Calu3 (cell line): Measurements from ENCODE around the gene DNMT3B. TPM values are rescaled to one million over a fixed set of nuclear protein-coding genes. Genes with fewer than 3 reads are reported as not detected.

Experiments used
- BruUV-seq: library from RNA; stranded (reverse); fragments of 400-500 nt; replicated peaks from 2 replicates; lab custom pipeline; 2021; lab: Mats Ljungman, UMichigan
- CTCF ChIA-PET: fragments of 300-600 bp; sonication (Branson Sonifier 250); formaldehyde crosslinking; loops from one replicate; lab custom pipeline; 2022; ENCODE audit warnings: antibody characterized with exemption; lab: Charles Lee
- DNase-seq: peaks from one replicate; pipeline ENCODE4 v3.0.0; 2022
- H3K27ac Mint-ChIP-seq: one replicate; pipeline ENCODE4 v1.8.0; 2022; ENCODE audit warnings: mixed read lengths; ENCODE audit not compliant: unreplicated experiment
- H3K27me3 Mint-ChIP-seq: one replicate; pipeline ENCODE4 v1.8.0; 2022; ENCODE audit warnings: mixed read lengths; ENCODE audit not compliant: unreplicated experiment
- H3K36me3 Mint-ChIP-seq: one replicate; pipeline ENCODE4 v1.8.0; 2022; ENCODE audit warnings: mild to moderate bottlenecking, moderate library complexity, mixed read lengths; ENCODE audit not compliant: insufficient read depth, unreplicated experiment
- H3K4me1 Mint-ChIP-seq: one replicate; pipeline ENCODE4 v1.8.0; 2022; ENCODE audit warnings: mild to moderate bottlenecking, low read depth, mixed read lengths; ENCODE audit not compliant: unreplicated experiment
- H3K4me3 Mint-ChIP-seq: one replicate; pipeline ENCODE4 v1.8.0; 2022; ENCODE audit warnings: mild to moderate bottlenecking, low read depth, moderate library complexity, mixed read lengths; ENCODE audit not compliant: unreplicated experiment
- H3K9me3 Mint-ChIP-seq: one replicate; pipeline ENCODE4 v1.8.0; 2022; ENCODE audit warnings: low read depth, mixed read lengths; ENCODE audit not compliant: unreplicated experiment
- CTCF ChIP-seq: fragments of 200-600 bp; IDR thresholded peaks from one replicate; pipeline ENCODE4 v1.8.0; 2022; ENCODE audit warnings: antibody characterized with exemption; ENCODE audit not compliant: unreplicated experiment
- intact Hi-C: fragments of 100-400 bp; cut with micrococcal nuclease; formaldehyde crosslinking; loops from one replicate; pipeline ENCODE4 v1.10.0; 2022; ENCODE audit not compliant: unreplicated experiment
- total RNA-seq: library from RNA; stranded (reverse); gene quantifications from 2 replicates; pipeline ENCODE4 v1.2.3, GENCODE V29; 2022

DNMT3B gene
- total RNA-seq, 1 experiment from 2014 or later: 10.8 TPM

- BruUV-seq: no TSS peak
- intact Hi-C loops: no loop called here
- no peaks in the 10 kb centered on the region for H3K27me3 Mint-ChIP-seq
- peaks cover 79% of the 10 kb centered on the region for H3K36me3 Mint-ChIP-seq
- no peaks in the 10 kb centered on the region for H3K9me3 Mint-ChIP-seq
- no peak overlapping the region for H3K4me3 Mint-ChIP-seq
- no peaks in the 10 kb centered on the region for H3K4me1 Mint-ChIP-seq
- H3K27ac Mint-ChIP-seq: peak overlapping the region; percentile 28
- DNase-seq: no peak
- no peak for TF ChIP-seq CTCF
- CTCF ChIA-PET: no interaction called here
Observed at GRCh38 chr20:32846852-32847251, 84.7 kb downstream of the DNMT3B start.

GRCh38 chr20:32847964-32848363 lies 85.8 kb downstream of the DNMT3B start:
- H3K4me1 Mint-ChIP-seq: no peaks in the 10 kb centered on the region
- CTCF ChIA-PET: interaction anchor here (0.9 kb wide), 1 partner anchor 58 kb away, joined by 3 read pairs; no protein-coding TSS in a partner anchor
- intact Hi-C loops: no loop called here
- no TSS peak for BruUV-seq
- no peak overlapping the region for H3K27ac Mint-ChIP-seq
- DNase-seq: no peak
- H3K4me3 Mint-ChIP-seq: no peak overlapping the region
- TF ChIP-seq CTCF: no peak
- no peaks in the 10 kb centered on the region for H3K27me3 Mint-ChIP-seq
- no peaks in the 10 kb centered on the region for H3K9me3 Mint-ChIP-seq
- H3K36me3 Mint-ChIP-seq: peaks cover 77% of the 10 kb centered on the region

GRCh38 chr20:32848846-32849245 lies 86.7 kb downstream of the DNMT3B start:
- intact Hi-C loops: no loop called here
- CTCF ChIA-PET: interaction anchor here (1.5 kb wide), 1 partner anchor 18 kb away, joined by 4 read pairs; no protein-coding TSS in a partner anchor
- BruUV-seq: no TSS peak
- peaks cover 84% of the 10 kb centered on the region for H3K36me3 Mint-ChIP-seq
- H3K4me1 Mint-ChIP-seq: no peaks in the 10 kb centered on the region
- no peak for DNase-seq
- H3K4me3 Mint-ChIP-seq: no peak overlapping the region
- no peak overlapping the region for H3K27ac Mint-ChIP-seq
- no peak for TF ChIP-seq CTCF
- H3K27me3 Mint-ChIP-seq: no peaks in the 10 kb centered on the region
- H3K9me3 Mint-ChIP-seq: no peaks in the 10 kb centered on the region

- Mint-ChIP-seq H3K36me3 (peaks cover 81% of the 10 kb centered on the region), H3K4me1 (no peaks in the 10 kb centered on the region), H3K27ac (no peak overlapping the region), H3K9me3 (no peaks in the 10 kb centered on the region), H3K27me3 (no peaks in the 10 kb centered on the region), H3K4me3 (no peak overlapping the region)
- BruUV-seq: TSS peak; percentile 38
- CTCF ChIA-PET: interaction anchor here (1.5 kb wide), 1 partner anchor 19 kb away, joined by 4 read pairs; no protein-coding TSS in a partner anchor
- no peak for TF ChIP-seq CTCF
- intact Hi-C loops: no loop called here
- DNase-seq: no peak
Observed at GRCh38 chr20:32849577-32849976, 87.4 kb downstream of the DNMT3B start.
